HG03565 (cell line): Measurements from ENCODE around the gene WDR70.
"Not testable (repeated sequence)": the region's sequence is repeated elsewhere in the genome, so short reads cannot be mapped to it uniquely, and the experiment has no call there.

ENCODE experiments used
- ATAC-seq: cut with Tn5 transposase; IDR thresholded peaks from one replicate; pipeline ENCODE4 v1.9.1; 2021; ENCODE audit warnings: mild to moderate bottlenecking, moderate library complexity; ENCODE audit not compliant: unreplicated experiment

The WDR70 gene

GRCh38 chr5:37568018-37568753 lies 189.1 kb downstream of the WDR70 start:
- ATAC-seq: no peak

- ATAC-seq: no peak
Measured at GRCh38 chr5:37568893-37569292, 189.8 kb downstream of the WDR70 start.

DNA sequence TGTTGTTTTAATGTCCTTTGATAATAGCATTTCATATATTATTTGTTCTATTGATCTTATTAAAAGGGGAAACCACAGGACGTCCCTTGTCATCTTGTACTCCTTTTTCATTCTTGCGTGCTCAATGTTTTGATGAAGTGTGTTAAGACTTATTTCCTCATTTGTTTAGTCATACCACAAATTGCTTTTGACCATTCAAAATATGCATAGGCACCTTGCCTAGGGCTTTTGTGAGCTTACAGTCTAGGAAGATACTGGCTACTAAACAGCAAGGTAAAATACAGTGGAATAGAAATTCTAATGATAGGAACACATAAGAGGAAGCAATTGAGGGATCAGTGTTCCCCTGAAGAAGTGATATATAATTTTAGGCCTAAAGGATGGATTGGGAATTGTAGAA lies 190.3 kb downstream of the WDR70 start:
- ATAC-seq: no peak

- ATAC-seq: no peak
Measured at GRCh38 chr5:37570597-37570996, 191.5 kb downstream of the WDR70 start.

GRCh38 chr5:37571985-37572384 lies 192.9 kb downstream of the WDR70 start:
- no peak for ATAC-seq

DNA sequence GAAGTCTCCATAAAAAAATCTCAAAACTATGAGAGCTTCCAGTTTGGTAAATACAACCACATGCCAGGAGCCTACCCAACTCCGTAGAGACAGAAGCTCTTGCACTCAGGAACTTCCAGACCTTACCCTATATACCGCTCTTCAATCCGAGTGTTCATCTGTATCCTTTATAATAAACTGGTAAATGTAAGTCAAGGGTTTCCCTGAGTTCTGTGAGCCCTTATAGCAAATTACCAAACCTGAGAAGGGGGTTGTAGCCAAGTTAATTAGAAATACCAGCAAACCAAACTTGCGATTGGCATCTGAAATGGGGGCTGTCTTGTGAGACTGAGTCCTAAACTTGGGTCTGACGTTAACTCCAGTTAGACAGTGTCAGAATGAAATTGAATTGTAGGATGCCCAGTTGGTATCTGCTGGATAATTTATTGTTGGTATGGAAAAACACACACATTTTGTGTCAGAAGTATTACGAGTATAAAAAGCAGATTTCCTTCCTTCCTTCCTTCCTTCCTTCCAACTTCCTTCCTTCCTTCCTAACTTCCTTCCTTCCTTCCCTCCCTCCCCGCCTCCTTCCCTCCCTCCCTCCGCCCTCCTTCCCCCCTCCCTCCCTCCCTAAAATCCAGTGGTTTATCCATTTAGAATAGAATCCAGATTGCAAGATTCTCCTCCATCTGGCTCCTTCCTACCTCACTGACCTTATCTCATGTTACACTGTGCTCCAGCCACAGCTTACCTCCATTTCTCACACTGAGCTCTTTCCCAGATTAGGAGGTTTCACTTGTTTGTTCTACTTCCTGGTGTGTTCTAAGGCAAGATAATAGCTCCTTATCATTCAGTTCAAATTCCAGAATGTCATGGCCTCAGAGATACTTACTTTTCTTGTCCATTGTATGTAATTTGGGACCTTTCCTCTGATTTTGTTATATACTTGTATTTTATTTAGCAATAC lies 196.7 kb downstream of the WDR70 start:
- ATAC-seq: no peak

DNA sequence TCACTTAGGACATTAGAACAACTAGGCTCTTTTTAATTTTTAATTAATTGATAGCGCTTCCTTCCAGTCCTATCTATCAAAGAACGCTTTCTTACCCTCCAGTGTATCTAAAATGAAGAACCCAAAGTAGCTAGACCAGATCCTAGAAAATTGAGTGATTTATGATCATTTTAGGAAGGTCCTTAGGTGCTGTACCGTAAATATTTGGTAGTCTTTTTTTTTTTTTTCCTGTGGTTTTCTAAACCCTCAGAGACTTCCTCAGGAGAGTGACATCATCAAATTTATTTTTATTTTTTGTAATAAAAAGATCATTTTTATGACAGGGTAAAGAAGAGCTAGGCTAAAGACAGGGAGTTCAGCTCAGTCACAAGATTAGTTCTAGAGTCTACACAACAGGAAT lies 197.4 kb downstream of the WDR70 start:
- ATAC-seq: no peak

DNA sequence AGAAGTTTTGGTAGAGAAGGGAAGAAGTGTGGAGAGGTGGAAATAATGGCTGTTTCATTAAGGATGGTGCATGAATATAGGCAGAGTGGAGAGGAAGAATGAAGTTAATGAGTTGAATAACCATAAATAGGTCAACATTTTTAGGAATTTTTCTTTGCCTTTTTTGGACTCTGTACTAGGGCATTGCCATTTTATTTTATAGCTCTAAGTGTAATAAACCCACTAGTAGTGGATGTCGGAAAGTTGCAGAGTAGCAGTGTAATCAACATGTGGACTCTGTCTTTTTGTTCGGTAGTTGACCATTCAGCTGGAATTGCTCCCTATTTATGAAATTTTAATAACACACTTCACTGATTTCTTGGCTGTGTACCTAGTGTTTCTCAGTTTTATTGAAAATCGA lies 199.1 kb downstream of the WDR70 start:
- no peak for ATAC-seq

GRCh38 chr5:37580106-37580505 lies 201.0 kb downstream of the WDR70 start:
- no peak for ATAC-seq

DNA sequence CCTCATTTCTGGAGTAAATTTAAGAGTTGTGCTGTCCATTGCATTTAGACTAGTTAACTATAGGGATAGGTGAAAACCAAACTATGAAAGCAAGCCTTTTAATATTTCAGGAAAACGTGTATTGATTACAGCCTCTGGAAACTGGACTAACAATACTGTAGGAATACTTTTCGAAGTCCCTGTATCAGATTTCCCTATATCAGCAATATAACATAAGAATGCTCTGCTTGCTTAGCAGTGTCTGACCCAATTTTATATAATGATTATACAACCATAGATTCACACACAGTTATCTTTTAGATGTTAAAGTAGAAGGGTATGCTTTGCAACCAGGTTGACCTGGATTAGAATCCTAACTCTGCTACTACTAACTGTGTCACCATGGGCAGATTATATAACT lies 203.1 kb downstream of the WDR70 start:
- ATAC-seq: no peak

GRCh38 chr5:37593292-37593691 lies 214.2 kb downstream of the WDR70 start:
- not testable (repeated sequence) for ATAC-seq

GRCh38 chr5:37594864-37595263 lies 215.7 kb downstream of the WDR70 start:
- not testable (repeated sequence) for ATAC-seq

DNA sequence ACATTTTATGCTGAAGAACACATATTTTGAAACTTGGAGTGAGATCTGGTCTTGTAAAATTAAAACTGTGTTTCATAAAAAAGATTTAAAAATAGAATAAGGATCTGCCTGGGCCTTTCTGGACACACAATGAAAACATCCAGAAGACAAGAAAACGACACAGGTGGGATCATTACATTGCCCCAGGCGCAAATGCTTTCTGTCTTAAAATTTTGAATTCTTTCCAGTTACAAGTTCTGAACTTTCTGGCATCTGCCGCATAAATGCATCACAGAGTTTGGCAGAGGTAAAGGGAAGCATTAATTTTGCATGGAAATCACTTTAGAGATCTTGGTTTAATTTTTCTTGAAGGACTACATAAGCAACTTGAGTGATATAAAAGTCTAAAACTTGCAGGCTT lies 219.6 kb downstream of the WDR70 start:
- ATAC-seq: no peak

DNA sequence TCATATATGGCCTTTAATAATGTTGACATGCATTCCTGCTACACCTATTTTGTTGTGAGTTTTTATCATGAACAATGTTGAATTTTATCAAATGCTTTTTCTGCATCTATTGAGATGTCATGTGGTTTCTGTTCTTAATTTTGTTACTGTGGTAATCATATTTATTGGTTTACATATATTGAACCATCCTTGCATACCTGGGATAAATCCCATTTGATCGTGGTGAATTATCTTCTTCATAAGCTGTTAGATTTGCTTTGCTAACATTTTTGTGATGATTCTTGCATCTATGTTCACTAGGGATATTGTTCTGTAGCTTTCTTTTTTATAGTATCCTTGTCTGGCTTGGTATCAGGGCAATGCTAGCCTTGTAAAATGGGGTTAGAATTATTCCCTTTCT lies 222.0 kb downstream of the WDR70 start:
- no peak for ATAC-seq

GRCh38 chr5:37603072-37603471 lies 224.0 kb downstream of the WDR70 start:
- no peak for ATAC-seq

- no peak for ATAC-seq
Measured at GRCh38 chr5:37604290-37604689, 225.2 kb downstream of the WDR70 start.

DNA sequence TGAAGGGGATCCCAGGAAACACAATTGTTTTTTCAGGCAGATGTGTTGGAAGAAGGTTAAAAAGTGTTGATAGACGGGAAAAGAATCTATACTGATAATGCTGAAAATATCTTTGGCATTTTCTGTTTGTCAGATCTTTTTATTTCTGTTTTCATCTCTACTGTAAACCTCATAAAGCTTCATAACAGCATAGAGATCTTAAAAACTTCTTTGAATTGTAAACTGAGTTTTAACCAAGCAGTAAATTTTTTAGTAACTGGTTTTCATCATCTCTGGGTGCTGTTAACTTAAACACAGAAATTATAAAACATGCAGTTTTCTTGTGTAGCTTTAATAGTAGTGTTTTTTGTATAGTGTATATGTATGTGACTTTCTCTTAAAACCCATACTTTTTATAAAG lies 227.0 kb downstream of the WDR70 start:
- no peak for ATAC-seq

- no peak for ATAC-seq
Measured at GRCh38 chr5:37606632-37607248, 227.6 kb downstream of the WDR70 start.

- no peak for ATAC-seq
Measured at GRCh38 chr5:37615184-37615583, 236.1 kb downstream of the WDR70 start.

DNA sequence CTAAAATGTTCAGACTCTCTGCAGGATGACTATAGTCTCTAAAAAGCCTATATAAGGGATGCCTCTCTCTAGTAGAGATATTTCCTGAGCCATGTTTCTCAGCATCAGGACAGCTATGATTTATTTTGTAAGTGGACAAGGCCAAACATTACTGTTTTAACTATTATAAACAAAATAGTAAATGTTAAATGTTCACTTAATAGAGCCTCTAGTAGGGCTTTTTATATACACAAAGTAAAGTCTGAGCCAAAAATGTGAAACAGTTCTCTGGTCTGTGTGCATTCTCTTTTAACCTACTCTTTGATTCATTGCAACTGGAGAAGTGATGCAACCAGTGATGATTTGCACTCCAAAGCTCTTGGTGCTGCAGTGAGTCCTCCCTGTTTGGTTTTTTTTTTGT lies 240.2 kb downstream of the WDR70 start:
- ATAC-seq: no peak

DNA sequence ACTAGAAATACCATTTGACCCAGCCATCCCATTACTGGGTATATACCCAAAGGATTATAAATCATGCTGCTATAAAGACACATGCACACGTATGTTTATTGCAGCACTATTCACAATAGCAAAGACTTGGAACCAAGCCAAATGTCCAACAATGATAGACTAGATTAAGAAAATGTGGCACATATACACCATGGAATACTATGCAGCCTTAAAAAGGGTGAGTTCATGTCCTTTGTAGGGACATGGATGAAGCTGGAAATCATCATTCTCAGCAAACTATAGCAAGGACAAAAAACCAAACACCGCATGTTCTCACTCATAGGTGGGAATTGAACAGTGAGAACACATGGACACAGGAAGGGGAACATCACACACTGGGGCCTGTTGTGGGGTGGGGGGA lies 243.2 kb downstream of the WDR70 start:
- not testable (repeated sequence) for ATAC-seq

DNA sequence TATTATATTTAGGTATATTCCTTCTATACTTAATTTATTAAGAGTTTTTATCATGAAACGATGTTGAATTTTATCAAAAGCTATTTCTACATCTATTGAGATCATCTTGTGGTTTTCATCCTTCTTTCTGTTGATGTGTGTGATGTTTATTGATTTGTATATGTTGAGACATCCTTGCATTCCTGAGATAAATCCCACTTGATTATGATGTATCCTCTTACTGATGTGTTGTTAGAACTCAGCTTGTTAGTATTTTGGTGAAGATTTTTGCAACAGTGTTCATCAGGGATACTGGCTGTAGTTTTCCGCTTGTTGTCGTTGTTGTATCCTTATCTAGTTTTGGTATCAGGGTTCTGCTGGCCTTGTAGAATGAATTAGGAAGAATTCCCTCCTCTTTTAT lies 247.1 kb downstream of the WDR70 start:
- no peak for ATAC-seq
